HG02642 (cell line): Measurements from ENCODE around the gene MAP3K4.

Experiments used
- ATAC-seq: cut with Tn5 transposase; IDR thresholded peaks from one replicate; pipeline ENCODE4 v1.9.1; 2021; ENCODE audit warnings: mild to moderate bottlenecking; ENCODE audit not compliant: unreplicated experiment, poor library complexity

MAP3K4 gene

DNA sequence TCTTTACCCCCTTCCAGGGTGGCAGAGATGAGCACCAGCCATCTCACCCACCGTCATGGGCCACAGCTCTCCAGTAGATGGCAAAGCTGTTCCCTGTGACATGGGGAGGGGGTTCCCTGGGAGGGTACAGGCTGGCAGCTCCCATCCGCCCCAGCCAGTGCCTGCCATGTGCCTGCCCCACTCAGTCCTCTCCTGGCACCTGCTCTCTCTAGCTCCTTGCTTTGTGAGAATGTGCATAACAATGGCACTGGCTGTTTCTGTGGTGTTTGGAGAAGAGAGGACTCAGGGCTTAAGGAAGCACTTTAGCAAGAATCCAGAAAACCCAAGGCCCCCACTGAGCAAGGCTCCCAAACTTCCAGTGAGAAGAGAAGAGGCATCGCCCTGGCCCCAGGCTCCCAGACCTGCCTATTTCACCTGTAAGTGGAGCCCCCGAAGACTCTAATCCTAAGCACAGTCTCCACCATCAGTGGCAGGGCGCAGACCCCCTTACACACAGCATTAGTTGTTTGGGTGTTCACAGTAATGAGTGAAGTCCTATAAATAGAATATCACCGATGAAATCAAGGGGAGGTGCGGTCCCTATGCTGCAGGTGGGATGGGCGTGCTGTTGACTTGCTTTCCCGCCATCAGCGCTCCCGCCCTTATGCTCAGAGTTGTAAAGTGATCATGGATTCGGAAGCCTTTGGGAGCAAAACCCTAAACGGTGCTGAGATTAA lies 172.1 kb downstream of the MAP3K4 start:
- no peak for ATAC-seq

DNA sequence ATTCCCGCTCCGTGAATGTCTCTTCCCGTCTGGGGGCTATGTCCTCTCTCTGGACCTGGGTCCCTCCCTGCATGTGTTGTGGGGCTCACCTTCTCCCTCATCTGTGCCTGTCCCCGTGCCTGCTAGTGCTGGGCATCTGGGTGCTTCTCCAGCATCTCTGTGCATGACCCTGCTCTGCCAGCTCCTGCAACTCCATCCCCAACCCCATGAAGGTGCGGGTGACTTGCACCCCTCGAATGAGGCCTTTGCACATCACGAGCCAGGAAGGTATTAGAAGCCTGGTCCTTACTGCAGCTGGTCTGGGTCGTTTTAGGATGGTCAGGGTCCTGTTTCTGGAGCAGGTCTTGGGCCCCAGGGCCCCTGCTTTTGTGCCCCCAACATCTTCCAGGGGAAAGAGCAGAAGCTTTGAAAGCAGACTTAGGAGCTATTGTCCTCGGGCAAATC lies 172.6 kb downstream of the MAP3K4 start:
- no peak for ATAC-seq

DNA sequence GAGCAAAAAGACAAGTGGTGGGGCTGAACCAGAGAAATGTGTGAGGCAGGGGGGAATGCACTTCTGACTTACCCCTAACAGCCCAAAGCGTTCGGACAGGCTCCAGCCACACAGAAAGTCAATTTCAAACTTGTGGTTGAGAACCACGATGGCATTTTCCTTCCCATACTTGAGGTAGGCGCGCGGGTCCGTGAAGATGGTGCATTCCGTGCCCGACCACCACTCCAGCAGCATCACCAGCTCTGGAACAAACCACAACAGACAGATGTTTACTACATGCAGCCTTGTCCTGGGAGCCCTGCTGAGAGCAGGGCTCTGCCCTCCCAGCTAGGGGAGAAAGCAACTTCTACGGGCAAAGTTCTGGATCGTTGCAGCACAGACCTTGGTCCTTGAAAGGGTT lies 174.6 kb downstream of the MAP3K4 start:
- no peak for ATAC-seq

DNA sequence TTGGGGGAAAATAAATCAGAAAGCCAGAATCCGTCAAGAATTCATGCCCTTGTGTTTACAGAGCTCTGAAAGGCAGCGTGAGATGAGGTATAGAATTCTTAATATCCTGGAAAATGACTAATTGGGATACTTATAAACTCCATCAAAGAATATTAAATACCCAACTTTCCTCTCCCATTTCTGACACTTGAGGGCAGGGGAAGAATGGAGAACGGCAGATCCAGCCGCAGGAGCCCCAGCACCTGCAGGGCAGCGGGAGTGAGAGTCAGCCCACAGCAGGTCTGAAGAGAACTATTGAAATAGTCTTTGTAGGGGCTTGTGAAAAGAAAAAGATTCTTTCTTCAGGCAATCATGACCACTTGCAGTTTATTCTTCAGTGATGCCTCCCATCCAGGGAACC lies 175.1 kb downstream of the MAP3K4 start:
- no peak for ATAC-seq
